GM18951 (cell line): ENCODE measurements around the gene OTOG.

Experiments used
- POLR2A ChIP-seq: IDR thresholded peaks from 4 replicates; pipeline ENCODE4 v1.6.1; 2011; ENCODE audit warnings: mild to moderate bottlenecking; ENCODE audit not compliant: insufficient read length, insufficient read depth; ENCODE audit errors: extremely low read depth
- in situ Hi-C: fragments of 300-500 bp; cut with MboI; formaldehyde crosslinking; loops from one replicate; pipeline ENCODE4 v1.12.0; 2022; ENCODE audit warnings: low sequenced_read_pairs, mixed read lengths, inconsistent platforms; ENCODE audit not compliant: unreplicated experiment

The OTOG gene

DNA sequence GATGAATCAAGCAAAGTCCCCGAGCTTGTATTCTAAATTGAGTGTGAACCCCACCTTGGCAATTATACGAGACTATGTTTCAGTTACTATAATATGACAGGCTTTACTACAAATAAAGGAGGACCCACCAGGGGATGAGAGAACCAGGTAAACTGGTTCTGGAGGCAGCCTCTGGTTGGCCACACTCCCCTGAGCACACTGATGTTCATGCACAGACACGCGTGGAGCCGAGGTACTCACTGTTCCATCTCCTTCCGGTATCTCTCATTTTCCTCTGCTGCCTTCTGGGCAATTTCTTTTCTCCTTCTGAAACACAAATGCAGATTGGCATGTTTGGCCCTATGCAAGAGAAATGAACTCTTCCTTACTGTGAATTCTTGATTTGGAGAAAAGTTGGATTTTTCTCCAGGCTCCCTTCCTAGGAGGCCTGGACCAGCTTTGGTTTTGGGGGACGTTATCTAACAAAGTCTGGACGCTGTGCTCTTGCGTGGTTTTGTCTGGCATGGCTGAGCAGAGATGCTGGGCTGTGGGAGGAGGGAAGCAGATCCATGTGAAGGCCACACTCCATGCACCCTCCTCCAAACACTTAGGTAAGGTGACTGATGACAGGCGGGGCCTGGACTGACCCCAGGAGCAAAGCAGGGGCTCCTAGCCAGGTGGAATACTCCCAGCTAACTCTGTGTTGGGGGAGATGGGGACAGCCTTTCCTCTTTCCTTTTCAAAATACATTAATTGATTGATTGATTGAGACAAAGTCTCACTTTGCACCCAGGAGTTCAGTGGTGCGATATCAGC lies 25.8 kb upstream of the OTOG start:
- TF ChIP-seq POLR2A = no peak
- in situ Hi-C loops = loop anchor here (25.0 kb wide), 1 partner anchor 284 kb away; no protein-coding TSS in a partner anchor

DNA sequence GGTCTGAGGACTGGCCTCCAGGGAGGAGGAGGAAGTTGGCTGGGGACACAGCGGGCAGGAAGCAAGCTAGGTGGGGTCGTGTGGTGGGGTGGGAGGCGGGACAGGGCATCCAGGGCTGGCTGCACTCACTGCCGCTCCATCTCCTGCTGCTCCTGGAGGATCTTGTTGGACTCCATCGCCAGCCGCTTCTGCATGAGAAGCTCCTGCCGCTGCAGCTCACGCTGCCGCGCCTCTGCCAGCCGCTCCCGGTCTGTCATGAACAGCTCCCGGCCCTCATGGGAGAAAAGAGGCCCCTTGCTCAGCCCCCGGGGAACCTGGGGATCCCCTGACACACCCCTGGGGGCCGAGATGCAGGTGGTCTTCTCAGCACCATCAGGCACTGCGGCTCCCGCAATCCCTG lies 24.4 kb upstream of the OTOG start:
- no peak for TF ChIP-seq POLR2A
- in situ Hi-C loops = loop anchor here (25.0 kb wide), 1 partner anchor 285 kb away; no protein-coding TSS in a partner anchor

DNA sequence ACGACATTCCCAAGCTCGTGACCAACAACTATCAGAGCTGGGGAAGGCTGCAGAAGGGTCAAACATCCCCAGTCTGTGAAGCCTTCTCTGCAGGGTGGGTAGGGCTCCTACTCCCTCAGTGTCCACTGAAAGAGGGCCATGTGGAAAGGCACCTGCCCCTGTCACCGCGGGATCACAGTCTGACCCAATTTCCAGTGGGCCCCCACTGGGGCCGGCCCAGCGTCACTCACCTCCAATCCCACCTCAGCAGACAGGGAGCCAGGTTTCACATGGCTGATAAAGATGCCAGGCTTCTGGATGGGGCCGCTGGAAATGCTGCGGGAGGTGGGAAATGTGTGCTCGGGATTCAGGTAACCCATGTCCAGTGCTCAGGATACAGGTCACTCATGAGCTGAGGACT lies 22.8 kb upstream of the OTOG start:
- in situ Hi-C loops = loop anchor here (25.0 kb wide), 1 partner anchor 287 kb away; no protein-coding TSS in a partner anchor
- no peak for TF ChIP-seq POLR2A

DNA sequence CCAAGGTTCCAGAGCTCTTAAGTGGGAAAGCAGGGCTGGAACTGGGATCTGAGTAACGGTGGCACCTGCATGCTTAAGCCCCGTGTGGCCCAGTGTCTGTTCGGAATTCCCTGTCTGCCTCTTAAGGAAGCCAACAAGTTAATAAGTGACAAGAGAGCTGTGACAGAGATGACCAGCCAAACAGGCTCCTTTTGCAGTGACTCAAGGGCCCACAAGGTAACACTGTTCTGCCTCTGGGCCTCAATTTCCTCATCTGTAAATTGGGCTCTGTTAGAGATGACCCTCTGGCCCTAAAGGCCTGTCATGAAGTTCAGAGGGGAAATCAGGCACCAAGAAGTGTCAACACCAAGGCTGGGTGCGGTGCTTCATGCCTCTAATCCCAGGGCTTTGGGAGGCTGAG lies 21.5 kb upstream of the OTOG start:
- TF ChIP-seq POLR2A = no peak
- in situ Hi-C loops = no loop called here

GRCh38 chr11:17526326-17526725 lies 20.7 kb upstream of the OTOG start:
- no peak for TF ChIP-seq POLR2A
- in situ Hi-C loops = no loop called here

- in situ Hi-C loops = no loop called here
- no peak for TF ChIP-seq POLR2A
These were observed 20.0 kb upstream of the OTOG start for GRCh38 chr11:17526931-17527627.

- in situ Hi-C loops = no loop called here
- TF ChIP-seq POLR2A = no peak
These were observed 19.4 kb upstream of the OTOG start for GRCh38 chr11:17527628-17527995.

- no peak for TF ChIP-seq POLR2A
- in situ Hi-C loops = no loop called here
These were observed 18.8 kb upstream of the OTOG start for GRCh38 chr11:17528181-17528691.

GRCh38 chr11:17528906-17529843 lies 17.9 kb upstream of the OTOG start:
- in situ Hi-C loops = no loop called here
- no peak for TF ChIP-seq POLR2A

GRCh38 chr11:17529844-17530185 lies 17.2 kb upstream of the OTOG start:
- in situ Hi-C loops = no loop called here
- TF ChIP-seq POLR2A = no peak

DNA sequence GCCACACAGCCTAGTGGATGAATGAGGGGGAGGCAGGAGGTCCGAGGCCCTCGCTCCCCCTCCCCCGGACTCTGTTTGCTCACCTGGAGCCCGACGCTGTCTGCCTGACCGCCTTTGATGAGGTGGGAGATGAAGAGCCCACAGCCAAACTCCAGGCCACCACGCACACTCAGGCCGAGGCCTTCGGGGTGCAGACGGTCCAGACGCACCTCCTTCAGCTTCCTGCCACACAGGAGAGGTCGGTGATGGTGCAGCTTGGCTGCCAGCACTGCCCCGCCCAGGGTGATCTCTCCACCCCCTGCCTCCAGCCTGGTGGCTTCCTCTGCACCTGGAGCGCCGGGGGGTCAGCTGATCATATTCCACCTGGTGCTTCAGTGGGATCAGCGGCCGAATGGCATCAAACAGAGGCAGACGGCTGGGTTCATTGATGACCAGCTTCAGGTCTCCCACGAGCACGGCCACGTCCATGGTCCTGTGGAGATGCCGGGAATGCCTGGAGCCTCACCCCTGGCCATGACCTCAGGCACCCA lies 15.9 kb upstream of the OTOG start:
- no peak for TF ChIP-seq POLR2A
- in situ Hi-C loops = no loop called here

DNA sequence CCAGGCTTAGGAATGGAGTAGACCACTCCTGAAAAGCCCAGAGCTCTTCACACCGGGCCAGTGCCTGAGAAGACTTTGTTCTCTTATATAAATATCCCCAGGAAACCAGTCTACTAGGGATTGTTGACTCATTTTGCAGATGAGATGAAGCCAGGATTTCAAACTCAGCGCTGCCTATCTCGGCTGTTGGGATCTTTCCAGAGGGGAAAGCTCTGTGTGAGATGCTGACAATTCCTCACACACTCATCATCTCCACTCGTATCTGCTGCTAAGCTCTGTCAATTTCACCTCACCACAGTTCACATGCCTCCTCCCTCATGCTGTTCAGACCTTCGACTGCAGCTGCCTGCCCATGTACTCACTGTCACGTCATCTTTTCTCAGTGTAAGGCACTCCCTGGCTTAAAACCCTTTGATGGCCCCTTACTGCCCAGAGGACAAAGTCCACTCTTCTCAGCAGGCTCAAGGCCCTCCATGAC lies 15.4 kb upstream of the OTOG start:
- no peak for TF ChIP-seq POLR2A
- in situ Hi-C loops = no loop called here

- TF ChIP-seq POLR2A = no peak
- in situ Hi-C loops = no loop called here
These were observed 14.3 kb upstream of the OTOG start for GRCh38 chr11:17532784-17533183.

DNA sequence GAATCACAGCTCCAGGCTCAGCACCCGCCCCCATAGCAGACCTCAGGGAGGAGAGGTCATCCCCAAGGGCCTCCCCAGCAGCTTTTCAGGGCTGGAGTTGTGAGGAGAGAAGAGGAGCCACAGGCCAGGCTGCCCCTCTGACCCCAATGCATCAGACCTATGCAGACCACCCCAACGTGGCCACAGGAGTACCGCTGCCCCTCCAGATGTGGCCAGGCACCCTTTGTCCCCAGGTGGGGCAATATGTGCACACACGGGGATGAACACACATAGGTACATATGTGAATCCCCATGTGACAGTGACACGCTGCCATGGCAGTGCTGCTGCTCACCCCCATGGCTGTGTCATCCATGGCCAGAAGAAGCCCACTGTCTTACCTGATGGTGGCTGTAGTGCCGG lies 13.7 kb upstream of the OTOG start:
- no peak for TF ChIP-seq POLR2A
- in situ Hi-C loops = no loop called here
